Measurements from ENCODE around the gene XYLT1.

Gene XYLT1

GRCh38 chr16:17076092-17076754 lies 394.5 kb downstream of the XYLT1 start:
- DNase-seq, result no peak
- Mint-ChIP-seq H3K36me3 (ENCODE audit: low read depth) (no peaks in the 10 kb centered on the region), H3K4me1 (no peaks in the 10 kb centered on the region), H3K4me3 (no peak overlapping the region), H3K27me3 (ENCODE audit: low read depth, poor library complexity) (peaks cover 9% of the 10 kb centered on the region), H3K27ac (no peak overlapping the region), H3K9me3 (no peaks in the 10 kb centered on the region)
- no peak for TF ChIP-seq CTCF (IDR thresholded peaks at IDR 0.05)

- H3K4me1 Mint-ChIP-seq, result peaks cover 6% of the 10 kb centered on the region
- no peaks in the 10 kb centered on the region for H3K9me3 Mint-ChIP-seq
- no peak overlapping the region for H3K4me3 Mint-ChIP-seq
- no peaks in the 10 kb centered on the region for H3K36me3 Mint-ChIP-seq (ENCODE audit: low read depth)
- DNase-seq, result no peak
- H3K27ac Mint-ChIP-seq, result no peak overlapping the region
- TF ChIP-seq CTCF (IDR thresholded peaks at IDR 0.05), result no peak
- H3K27me3 Mint-ChIP-seq (ENCODE audit: low read depth, poor library complexity), result peaks cover 17% of the 10 kb centered on the region
Measured at GRCh38 chr16:17072104-17072503, 398.7 kb downstream of the XYLT1 start.

DNA sequence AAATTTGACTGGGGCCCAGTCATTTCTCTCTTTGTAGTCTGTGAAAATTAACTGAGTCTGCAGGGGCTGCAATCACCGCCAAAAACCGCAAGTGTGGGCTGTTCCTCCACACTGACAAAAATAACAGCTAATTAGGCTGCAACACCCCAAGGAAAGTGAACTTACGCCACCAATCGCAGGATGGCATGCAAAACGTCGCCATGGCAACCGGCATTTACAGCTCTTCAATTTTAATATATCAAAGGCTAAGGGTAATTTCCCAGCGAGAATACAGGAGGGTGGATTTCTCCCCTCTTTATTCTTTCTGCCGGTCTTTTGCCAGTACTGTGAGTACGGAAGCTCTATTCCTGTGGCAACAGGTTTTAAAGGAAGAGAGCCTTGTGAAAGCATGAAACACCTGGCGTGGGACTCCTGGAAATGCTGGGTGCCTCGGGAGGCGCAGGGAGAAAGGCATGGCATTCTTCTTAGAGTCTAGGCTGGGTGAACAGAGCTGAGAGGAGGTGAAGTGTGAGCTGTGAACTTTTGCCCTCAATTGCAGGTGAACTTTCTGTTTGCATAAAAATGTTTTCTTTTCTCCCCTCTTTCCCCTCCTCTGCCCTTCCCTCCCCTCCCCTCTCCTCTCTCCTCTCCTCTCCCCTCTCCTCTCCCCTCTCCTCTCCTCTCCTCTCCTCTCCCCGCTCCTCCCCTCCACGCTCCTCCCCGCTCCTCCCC lies 399.7 kb downstream of the XYLT1 start:
- Mint-ChIP-seq H3K4me3 (no peak overlapping the region), H3K9me3 (no peaks in the 10 kb centered on the region), H3K4me1 (peaks cover 6% of the 10 kb centered on the region), H3K36me3 (ENCODE audit: low read depth) (no peaks in the 10 kb centered on the region), H3K27me3 (ENCODE audit: low read depth, poor library complexity) (peaks cover 14% of the 10 kb centered on the region), H3K27ac (no peak overlapping the region)
- DNase-seq, result peak; percentile 48
- no peak for TF ChIP-seq CTCF (IDR thresholded peaks at IDR 0.05)

- peaks cover 6% of the 10 kb centered on the region for H3K4me1 Mint-ChIP-seq
Measured at GRCh38 chr16:17069681-17070080, 401.1 kb downstream of the XYLT1 start.

DNA sequence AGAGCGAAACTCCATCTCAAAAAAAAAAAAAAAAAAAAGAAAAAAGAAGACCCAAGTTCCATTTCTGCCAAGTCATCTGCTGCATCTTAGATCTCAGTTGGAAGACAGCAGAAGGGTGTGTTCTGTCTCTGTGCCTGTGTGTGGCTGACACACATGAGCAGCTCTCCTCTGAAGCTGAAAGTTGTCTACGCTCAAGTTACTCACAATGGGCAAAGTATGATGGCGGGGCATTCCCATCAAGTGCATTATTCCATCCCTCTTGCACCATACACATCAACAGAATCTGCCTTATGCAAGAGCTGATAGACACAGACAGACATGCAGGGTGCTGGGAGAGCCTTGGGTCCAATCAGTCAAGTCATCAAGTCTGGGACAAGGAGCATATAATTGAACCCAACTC lies 402.2 kb downstream of the XYLT1 start:
- no peaks in the 10 kb centered on the region for H3K9me3 Mint-ChIP-seq

More at GRCh38 chr16:17069681-17070080, 401.1 kb downstream of the XYLT1 start:
- no peak for TF ChIP-seq CTCF (IDR thresholded peaks at IDR 0.05)
- Mint-ChIP-seq H3K27ac (no peak overlapping the region), H3K4me3 (no peak overlapping the region), H3K36me3 (ENCODE audit: low read depth) (no peaks in the 10 kb centered on the region), H3K27me3 (ENCODE audit: low read depth, poor library complexity) (peaks cover 14% of the 10 kb centered on the region), H3K9me3 (no peaks in the 10 kb centered on the region)
- DNase-seq, result no peak

More for the DNA sequence above, 402.2 kb downstream of the XYLT1 start:
- no peak overlapping the region for H3K27ac Mint-ChIP-seq
- no peak overlapping the region for H3K4me3 Mint-ChIP-seq
- TF ChIP-seq CTCF (IDR thresholded peaks at IDR 0.05), result no peak
- H3K27me3 Mint-ChIP-seq (ENCODE audit: low read depth, poor library complexity), result peaks cover 14% of the 10 kb centered on the region
- H3K4me1 Mint-ChIP-seq, result peaks cover 6% of the 10 kb centered on the region
- no peaks in the 10 kb centered on the region for H3K36me3 Mint-ChIP-seq (ENCODE audit: low read depth)
- DNase-seq, result no peak
